Measurements from ENCODE around the gene HNF1A.

Gene HNF1A

GRCh38 chr12:120959111-120959878 is 19.0 kb upstream of the HNF1A start:
- no peak for DNase-seq (ENCODE audit: low read depth in 2 of 2)

- DNase-seq (ENCODE audit: low read depth in 2 of 2): no peak
These were observed 17.7 kb upstream of the HNF1A start for GRCh38 chr12:120960657-120961056.

- no peak for DNase-seq (ENCODE audit: low read depth in 2 of 2)
These were observed 16.5 kb upstream of the HNF1A start for GRCh38 chr12:120961604-120962531.

DNA sequence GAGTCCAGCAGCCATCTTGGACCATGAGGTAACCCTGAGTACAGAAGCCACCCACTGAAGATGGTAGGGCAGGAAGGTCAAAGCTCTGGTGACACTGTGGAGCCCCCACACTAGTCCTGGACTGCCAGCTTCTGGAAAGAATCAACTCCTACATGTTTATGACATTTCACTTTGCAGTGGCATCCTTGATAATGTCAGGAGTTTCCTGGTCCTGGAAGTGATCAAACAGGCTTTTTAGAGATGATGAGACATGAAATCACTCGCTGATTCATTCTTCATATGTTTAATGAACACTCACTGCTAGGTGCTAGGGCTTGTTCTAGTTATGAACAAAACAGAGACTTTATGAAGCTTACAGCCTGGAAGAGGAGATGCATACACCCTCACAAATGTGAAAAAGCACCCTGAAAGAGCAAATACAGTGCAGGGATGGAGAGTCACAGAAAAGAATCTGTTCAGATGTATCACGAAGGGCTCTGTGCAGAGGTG is 15.8 kb upstream of the HNF1A start:
- DNase-seq (ENCODE audit: low read depth in 2 of 2): no peak

- DNase-seq (ENCODE audit: low read depth in 2 of 2): no peak
These were observed 14.0 kb upstream of the HNF1A start for GRCh38 chr12:120964298-120964697.

GRCh38 chr12:120965534-120966091 is 12.7 kb upstream of the HNF1A start:
- no peak for DNase-seq (ENCODE audit: low read depth in 2 of 2)

DNA sequence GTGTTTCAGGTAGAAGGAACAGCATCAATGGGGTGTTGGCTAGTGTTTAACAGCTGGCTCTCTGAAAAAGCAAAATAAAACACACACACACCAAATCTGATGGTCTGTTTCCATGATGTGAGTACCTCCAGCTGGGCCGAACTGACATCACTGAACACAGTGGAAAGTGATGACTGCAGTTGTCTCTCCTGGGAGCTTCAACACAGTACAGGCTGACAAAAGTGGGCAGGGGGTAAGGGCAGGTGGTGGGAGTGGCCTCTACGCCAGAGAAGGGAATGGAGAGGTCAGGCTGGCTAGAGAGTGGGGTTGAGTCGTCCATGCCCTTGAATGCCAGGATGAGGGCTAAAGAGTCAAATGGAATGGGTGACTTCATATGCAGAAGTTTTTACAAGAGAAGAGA is 8.0 kb upstream of the HNF1A start:
- DNase-seq (ENCODE audit: low read depth in 2 of 2): no peak

DNA sequence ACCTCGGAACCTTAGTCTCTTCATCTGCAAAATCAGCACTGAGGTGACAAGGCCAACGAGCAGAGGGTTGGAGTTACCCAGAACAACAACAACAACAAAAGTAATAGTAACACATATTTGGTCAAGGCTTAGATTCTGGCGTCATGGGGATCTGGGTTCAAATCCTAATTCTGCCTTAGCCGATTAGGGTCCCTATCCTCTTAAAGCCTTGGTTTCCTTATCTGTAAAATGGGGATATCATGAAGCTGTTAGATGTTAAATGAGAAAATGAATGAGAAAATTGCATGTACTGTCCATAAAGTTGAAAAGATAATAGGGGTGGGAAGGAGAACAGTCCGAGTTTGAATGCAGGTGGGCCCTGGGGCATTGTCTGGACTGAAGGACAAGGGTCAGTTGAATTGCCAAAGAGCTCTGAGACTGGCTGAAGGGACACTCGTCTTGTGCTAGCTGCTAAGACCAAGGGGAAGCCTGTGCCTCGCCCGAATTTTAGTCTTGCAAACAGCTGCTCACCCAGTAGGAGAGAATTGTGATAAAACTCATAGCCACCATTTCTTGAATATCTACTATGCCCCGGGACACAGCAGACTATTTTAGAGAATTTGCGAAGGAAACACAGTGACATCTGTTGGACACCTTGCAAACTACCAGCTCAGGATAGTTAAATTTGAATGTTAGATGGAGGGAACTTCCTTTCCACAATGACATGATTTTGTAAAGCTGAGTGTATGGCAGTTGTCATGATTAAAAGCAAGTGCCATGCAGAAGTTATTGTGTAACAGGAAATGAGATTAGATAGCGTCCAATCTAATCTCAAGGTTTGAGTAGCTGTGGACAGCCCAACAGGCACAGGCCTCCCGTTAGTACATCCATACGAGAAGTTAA is 6.8 kb upstream of the HNF1A start:
- DNase-seq (ENCODE audit: low read depth in 2 of 2): no peak

DNA sequence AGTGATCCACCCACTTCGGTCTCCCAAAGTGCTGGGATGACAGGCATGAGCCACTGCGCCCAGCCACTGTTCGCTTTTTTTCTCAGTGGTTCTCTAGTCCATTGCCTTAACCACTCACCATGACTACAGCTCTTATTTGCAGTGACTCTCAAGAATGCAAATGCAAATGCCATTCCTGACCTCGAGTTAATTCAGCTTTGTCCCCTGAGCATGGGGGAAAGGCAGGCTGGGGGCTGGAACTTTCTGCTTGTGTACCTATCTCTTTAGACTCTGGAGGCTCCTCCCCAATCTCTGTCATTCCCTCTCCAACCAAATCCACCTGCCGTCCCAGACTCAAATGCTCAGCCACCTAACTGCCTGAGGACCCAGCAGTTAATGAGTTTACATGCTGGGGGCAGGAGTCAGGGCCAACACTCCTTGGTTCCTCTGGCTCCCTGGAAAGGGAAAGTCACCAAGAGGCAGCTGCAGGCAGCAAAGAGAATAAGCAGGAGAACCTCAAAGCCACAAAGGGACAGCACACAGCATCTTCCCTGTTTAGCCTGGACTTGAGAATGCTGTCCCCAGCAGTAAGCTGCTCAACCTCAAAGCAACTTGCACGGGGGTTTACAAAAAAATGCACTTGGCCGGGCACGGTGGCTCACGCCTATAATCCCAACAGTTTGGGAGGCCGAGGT is 5.3 kb upstream of the HNF1A start:
- no peak for DNase-seq (ENCODE audit: low read depth in 2 of 2)

- no peak for DNase-seq (ENCODE audit: low read depth in 2 of 2)
These were observed 630 bp upstream of the HNF1A start for GRCh38 chr12:120977531-120978295.

- no peak for DNase-seq (ENCODE audit: low read depth in 2 of 2)
These were observed 998 bp downstream of the HNF1A start for GRCh38 chr12:120979220-120979861.

DNA sequence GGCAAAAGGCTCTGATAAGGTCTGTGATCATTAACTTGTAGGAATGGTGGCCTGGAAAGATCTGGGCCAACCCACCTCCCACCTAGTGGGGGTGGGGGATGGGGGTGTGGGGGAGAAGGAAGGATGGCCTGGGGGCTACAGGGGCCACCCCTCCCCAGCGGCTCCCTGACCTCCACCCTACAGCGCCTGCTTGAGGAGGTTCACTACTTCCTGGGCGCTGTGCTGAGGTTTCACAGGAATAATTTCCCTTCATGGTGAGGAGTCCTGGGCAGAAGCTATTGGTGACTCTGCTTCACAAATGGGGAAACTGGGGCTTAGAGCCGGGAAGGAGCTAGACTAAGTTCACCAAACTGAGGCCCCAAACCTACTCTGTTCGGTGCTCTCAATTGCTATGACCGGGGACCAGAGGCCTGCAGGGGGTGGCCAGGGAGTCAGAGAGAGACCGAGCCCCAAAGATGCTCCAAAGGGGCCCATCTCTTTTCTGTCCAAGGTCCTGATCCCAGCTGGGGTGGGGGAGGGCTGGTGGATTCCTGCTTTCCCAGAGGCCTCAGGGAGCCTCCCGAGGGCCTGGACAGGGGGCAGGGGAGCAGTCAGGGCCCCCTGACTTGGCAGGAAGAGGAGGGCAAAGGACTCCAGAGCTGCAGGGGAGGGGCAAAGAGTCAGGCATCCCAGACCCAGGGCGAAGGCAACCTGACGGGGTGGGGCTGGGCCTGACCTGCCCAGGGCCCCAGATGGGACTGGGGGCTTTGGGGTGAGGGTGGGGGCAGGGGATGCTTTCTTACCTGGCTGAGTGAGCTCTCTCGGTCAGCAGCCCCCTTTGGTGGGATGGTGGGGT is 1.7 kb downstream of the HNF1A start:
- DNase-seq (ENCODE audit: low read depth in 2 of 2): no peak

- DNase-seq (ENCODE audit: low read depth in 2 of 2): no peak
These were observed 2.5 kb downstream of the HNF1A start for GRCh38 chr12:120980800-120981368.

- no peak for DNase-seq (ENCODE audit: low read depth in 2 of 2)
These were observed 3.1 kb downstream of the HNF1A start for GRCh38 chr12:120981407-120981941.

GRCh38 chr12:120982659-120983058 is 4.3 kb downstream of the HNF1A start:
- no peak for DNase-seq (ENCODE audit: low read depth in 2 of 2)

DNA sequence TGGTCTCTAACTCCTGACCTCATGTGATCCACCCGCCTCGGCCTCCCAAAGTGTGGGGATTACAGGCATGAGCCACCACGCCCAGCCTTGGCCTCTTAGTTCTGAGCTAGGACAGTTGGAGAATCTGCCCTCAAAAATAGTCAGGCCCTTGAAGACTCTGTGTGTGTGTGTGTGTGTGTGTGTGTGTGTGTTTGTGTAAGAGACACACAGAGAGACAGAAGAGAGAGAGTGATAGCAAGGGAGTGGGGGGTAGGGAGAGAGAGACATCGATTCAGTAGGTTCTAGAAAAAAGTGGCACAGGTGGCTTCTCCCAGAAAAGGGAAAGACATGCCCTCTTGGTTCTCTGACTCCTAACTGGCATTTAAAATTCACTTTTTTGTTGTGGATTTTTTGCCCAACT is 5.4 kb downstream of the HNF1A start:
- no peak for DNase-seq (ENCODE audit: low read depth in 2 of 2)

DNA sequence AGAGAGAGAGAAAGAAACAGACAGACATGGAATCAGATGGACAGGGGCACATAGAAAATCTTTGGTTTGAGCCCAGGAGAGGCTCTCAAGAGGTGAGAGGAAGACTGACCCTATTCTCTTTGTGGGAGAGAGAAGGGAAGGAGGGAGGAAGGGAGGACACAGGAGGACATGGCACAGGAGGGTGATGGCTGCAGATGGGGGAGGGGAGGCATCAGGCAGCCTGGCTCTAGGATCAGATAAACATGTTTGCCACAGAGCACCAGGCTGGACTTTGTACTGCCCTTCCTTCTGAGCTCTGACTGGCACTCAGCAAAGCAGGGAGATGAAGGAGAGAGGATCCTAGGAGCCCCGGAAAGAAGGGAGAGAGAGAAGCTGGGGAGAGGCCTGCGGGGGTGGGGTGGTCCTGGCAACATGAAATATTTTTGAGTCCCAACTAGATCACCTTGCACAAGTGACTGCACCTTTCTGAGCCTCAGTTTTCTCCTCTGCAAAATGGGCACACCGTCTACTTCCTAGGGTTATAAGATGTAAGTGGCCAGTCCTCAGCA is 6.1 kb downstream of the HNF1A start:
- no peak for DNase-seq (ENCODE audit: low read depth in 2 of 2)

- no peak for DNase-seq (ENCODE audit: low read depth in 2 of 2)
These were observed 9.9 kb downstream of the HNF1A start for GRCh38 chr12:120988234-120988633.

All from stimulated activated CD8-positive, alpha-beta memory T cell treated with anti-CD3 and anti-CD28 coated beads, Interleukin-7, amount 100 ng/mL, for 4 hours (primary cell).